NCI-H69 (cell line): ENCODE results near the gene MALT1.
"Not testable (repeated sequence)": the region's sequence is repeated elsewhere in the genome, so short reads cannot be mapped to it uniquely, and the experiment has no call there.

Experiments
- DNase-seq: peaks from one replicate; lab custom pipeline; 2025; lab: John Stamatoyannopoulos, UW

Gene MALT1

DNA sequence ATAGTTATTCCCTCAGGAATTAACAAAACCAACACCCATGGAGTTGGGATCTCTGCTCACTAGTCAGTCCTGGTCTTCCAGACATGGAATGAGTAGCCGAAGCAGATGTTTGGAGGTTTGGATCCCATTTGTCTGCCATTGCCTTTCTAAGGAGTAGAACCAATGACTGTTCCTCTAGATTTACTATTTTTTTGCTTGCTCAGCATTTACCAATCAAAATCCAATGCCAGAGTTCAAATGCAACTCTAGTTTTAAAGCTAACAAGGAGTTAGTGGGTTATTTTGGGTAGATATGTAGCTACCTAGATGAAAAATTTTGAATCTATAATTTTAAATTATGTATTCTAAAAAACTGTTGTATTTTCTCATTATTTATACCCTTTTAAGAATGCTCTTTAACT is 62.6 kb downstream of the MALT1 start:
- DNase-seq = no peak

DNA sequence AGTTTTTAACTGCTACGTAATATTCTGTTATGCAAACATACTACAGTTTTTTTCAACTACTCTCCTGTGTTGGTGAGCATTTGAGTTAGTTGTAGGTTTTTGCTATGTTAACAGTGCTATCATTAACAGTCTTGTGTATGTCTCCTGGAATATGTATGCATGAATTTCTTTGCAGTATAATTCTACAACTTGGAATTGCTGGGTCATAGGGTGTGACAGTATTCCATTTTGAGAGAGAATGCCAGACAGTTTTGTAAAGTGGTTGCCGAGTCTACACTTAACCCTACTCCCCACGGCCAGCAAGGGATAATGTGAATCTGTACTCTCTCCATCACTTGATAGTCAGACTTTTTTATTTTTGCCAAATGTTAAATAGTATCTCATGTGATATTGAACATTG is 67.1 kb downstream of the MALT1 start:
- DNase-seq = no peak

DNA sequence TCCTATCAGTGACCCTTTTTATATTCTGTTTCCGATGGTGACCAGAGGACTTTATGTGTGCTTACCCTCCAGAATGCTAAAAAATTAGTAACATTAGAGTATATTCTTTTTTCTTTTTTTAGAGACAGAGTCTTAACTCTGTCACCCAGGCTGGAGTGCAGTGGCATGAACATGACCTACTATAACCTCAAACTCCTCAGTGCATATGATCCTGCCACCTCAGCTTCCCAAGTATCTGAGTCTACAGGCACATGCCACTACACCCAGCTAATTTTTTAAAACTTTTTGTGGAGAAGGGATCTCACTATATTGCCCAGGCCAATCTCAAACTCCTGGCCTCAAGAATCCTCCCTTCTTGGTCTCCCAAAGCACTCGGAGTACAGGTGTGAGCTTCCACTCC is 74.6 kb downstream of the MALT1 start:
- no peak for DNase-seq

DNA sequence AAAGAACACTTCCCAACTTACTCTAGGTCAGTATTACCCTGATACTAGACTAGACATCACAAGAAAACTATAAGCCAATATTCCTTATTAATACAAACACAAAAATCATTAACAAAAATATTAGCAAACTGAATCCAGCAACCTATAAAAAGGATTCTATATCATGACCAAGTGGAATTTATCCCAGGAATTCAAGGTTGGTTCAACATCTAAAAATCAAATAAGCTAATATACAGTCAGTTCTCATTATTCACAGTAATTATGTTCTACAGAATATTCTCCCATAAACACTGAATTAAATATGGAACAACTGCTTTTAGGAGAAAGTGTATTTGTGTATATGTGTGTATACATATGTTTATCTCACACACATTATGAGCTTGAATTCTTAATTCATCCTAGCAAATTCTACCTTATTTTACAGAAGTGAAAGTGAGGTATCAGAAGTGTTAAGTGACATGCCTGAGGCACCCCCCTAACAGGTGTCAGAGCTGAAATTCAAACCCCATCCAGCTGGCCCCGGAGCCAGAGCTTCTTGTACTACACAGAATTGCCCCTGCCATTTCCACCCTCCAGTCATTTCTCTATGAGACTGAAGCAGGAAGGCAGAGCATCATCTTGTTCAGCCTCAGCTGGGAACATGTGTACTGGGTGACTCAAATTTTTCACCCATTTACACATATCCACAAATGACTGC is 77.8 kb downstream of the MALT1 start:
- DNase-seq = no peak

DNA sequence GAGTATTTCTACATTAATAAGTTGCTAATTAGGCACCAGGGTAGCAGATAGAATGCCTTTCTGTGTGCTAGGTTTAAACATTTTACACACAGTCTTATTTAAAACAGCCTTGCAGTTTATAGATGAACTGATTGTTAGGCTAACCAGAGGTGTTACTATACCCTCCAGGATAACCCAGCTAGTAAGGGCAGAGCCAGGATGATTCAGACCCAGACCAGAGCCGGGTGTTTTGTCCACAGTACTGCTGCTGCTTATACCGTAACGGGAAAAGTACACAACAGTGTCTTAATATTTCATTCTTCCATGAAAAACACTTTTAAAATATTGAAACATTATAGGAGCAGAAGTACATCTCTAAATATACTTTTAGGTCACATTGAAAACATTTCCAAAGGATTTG is 82.7 kb downstream of the MALT1 start:
- no peak for DNase-seq

DNA sequence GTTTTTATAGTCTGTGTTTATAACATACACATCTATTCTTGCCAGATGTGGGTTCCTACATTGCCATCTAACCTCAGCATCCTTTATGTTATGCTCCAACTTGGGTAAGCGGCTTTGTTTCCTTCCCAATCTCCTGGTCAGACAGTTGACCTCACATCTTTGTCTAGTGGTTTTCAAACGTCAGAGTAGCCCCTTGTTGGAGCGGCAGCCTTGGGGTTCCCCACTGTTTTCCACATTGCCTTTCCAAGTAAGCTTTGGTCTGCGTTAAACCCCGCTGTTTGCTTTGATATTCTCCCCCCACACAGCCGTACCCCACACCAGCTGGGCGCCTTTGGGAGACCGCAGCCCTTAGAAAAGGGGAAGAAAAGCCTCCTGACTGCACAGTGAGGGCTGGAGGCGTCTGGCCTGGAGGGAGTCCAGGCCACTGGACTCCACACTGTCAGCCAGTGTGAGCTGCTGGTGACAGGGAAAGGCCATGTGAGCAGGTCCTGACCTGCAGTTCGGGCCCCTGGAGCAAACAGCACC is 83.3 kb downstream of the MALT1 start:
- DNase-seq = no peak

DNA sequence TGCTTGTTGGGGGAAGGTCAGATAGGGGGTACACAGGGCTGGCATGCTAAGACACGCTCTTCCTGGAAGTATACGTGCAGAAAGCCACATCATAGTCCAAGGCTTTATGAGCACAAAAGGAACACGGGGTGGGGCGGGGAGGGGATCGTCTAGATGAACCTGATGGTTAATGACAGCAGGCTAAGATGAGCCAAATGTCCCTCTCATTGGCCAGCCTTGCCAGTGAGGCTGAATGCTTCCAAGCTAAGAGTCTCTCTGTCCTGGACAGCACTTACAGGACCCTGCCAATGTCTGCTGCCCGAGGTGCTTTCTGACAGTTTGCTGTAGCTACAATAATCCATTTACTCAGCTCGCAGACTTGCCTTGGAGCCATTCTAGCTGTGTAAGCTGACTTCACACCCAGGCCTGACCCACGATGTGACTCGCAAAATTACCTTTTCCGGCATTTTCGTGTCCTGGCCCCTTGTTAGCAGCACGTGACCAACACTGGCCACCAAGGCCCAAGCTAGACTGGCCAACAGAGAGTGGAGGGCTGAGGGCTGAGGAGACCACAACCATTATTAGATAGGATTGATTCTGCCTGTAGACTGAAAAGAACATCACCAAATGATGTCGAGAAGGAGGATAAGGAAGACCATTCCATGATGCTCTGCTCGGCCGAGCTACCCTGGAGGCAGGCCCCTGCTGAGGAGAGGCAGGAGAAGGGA is 84.2 kb downstream of the MALT1 start:
- peak; percentile 50 for DNase-seq

DNA sequence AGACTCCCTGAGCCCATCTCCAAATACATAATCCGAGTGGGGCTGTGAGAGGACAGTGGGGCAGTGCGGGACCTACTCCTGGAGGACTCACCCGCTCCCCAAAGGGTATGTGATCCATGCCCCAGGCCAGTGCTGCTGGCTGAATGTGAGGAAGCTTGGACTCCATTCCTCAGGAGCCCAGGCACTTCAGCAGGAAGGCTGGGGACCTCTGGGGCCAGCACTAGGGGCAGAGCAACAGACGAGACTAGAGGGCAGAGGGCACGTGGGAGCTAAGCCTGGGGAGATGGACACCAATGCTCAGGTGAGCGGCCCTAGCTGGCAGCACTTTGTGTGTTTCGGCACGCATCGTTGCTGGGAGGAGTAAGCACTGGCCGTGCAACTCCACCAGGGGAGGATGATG is 84.9 kb downstream of the MALT1 start:
- DNase-seq = no peak

DNA sequence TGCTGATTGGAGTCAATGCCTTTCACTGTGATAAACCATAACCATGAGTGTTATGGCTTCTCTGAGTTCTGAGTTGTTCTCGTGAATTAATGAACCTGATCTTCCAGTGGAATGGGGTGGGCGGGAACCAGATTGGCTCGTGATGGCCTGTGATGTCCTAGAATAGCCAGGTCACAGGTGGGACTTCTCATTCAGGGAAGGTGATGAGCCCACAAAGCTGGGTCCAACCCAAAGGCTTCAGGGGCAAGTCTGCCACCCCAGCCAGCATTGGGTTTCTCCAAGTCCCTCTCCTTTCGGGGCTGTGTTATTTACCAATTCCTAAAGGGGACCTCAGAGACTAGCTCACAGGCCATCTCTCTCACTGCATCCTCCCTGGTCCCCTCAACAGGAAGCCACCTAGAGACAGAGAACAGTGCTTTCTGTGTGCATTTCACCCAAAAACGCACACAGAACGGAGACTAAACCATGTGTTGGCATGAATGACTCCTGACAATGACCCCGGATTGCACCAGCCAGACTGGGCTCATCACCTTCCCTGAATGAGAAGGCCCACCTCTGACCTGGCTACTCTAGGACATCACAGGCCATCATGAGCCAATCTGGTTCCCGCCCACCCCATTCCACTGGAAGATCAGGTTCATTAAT is 85.5 kb downstream of the MALT1 start:
- no peak for DNase-seq

DNA sequence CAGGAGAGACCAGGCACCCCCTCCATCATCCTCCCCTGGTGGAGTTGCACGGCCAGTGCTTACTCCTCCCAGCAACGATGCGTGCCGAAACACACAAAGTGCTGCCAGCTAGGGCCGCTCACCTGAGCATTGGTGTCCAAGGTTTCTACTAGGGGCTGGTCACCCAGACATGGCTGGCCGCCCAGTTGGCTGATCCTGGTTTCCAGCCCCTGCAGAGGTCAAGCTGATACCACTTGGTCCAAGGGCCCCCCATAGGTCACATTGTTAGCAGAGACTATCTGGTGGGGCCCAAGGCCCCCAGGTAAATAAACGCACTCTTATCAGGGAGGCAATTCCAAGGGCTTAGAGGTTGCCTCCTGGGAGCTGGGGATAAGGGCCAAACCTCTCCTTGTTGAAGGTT is 86.1 kb downstream of the MALT1 start:
- DNase-seq = not testable (repeated sequence)

DNA sequence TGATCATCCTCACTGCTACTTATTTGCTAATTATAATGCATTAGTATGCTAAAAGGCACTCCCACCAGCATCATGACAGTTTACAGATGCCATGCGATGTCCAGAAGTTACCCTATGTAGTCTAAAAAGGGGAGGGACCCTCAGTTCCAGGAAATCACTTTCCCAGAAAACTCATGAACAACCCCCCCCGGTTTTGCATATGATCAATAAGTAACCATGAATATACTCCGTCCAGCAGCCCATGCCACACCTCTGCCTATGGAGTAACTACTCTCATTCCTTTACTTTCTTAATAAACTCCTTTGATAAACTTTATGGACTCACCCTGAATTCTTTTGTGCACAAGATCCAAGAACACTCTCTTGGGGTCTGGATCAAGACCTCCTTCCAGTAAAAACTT is 86.8 kb downstream of the MALT1 start:
- no peak for DNase-seq

DNA sequence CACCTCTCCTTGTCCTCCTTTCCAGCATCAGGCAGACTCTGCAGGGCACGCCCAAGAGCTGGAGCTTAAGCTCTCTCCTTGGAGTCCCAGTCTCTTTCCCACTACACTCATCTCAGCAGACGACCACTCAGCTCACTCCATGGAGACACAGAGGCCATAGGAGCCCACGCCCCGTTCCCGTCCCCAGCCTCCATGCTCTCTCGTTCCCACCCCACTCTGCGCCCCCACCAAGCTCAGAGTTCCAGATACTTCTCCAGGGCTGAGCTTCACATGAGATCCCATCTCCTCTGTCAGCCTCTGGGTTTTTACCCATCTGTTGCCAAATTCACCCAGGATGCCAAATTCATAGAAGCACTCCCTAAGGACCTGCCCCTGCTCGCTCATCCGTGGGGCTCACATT is 87.3 kb downstream of the MALT1 start:
- DNase-seq = no peak

DNA sequence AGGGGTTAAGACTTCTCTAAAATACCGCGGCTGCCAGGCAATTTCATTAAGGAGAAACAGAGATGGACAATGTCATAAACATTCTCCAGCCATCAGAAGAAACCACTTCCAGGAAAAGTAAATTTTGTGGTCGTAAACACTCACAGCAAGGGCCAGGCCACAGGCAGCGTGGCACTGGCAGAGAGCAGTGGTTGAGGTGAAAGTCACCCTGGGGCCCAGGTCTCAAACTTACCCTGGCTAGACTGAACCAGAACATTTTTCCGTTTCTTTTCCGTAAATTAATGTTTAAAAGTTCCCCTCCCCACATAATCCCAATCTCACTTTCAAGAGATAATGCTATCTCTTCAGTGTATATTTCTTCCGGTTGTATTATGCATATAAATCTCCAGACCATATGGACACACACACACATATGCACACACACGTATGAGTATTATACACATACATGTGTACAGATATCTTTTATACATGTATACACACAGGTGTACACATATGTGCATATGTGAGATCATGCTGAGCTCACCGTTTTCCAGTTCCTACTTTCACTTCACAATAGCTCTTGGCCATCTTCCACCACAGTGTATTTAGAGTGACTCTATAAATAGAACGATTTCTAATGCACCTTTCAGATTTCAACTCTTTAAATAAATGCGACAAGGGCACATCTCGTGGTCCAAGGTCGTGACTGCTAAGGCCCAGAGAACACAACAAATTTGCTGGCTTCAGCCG is 90.1 kb downstream of the MALT1 start:
- DNase-seq = no peak

DNA sequence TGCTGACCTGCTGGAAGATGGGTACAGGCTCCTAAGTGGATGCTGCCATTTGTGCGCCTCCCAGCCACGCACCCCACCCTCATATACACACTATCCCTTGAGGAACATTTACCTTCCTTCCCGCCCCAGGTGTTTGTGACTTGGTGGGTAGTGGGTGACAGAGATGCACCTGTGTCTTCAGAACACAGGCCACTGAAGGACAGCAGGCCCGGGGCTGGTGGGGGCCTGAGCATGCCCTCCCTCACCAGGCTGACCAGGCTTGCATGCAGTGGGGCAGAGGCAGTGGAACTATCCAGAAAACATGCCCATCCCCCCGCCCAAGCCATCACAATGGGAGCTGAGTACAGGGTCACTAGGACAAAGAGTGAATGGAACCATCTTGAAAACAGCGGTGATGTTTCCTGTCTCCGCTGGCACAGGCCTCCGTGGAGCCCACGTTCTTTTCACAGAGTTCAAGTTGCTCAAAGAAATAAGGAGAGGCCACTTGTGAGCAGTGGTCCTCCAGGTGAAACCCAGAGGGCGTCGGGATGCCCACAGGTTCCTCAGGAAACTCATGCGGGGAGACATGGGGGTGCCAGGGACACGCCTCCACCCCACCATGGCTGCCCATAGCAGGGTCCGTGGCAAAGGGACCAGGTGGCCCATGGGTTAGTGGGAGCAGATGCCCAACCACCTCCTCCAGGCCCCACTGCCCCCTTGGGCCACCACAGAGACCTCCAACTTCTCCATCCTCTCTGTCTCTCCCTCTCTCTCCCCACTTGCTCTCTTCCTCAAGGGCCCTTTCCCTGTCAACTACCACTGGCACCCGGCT is 90.9 kb downstream of the MALT1 start:
- no peak for DNase-seq

DNA sequence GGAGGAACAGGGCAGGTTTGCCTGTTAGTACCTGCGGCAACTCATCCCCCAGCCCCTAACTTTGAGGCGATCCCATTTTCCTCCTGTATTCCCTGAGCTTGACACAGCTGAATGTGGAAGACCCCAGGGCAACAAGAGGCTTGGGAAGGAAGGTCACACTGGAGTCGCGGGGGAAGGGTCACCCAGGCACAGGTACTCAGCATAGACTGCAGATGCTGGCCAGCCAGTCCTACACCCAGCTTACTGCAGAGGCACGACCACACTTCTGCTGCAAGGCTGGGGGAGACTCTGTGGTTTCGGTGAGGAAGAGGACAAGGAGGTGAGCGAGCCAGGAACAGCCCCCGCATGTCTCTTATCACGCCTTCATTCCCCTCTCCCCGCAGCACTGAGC is 91.5 kb downstream of the MALT1 start:
- DNase-seq = no peak

DNA sequence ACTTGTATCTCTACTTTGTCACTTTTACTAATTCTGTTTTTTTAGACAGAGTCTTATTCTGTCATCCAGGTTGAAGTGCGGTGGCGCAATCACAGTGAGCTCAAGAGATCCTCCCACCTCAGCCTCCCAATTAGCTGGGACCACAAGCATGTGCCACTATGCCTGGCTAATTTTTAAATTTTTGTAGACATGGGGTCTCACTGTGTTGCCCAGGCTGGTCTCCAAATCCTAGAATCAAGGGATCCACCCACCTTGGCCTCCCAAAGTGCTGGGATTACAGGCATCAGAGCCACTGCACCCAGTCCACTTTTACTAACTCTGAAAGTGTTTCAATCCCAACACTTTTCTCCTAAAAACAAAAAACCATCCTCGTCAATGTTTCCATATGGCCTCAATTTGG is 94.9 kb downstream of the MALT1 start:
- no peak for DNase-seq

DNA sequence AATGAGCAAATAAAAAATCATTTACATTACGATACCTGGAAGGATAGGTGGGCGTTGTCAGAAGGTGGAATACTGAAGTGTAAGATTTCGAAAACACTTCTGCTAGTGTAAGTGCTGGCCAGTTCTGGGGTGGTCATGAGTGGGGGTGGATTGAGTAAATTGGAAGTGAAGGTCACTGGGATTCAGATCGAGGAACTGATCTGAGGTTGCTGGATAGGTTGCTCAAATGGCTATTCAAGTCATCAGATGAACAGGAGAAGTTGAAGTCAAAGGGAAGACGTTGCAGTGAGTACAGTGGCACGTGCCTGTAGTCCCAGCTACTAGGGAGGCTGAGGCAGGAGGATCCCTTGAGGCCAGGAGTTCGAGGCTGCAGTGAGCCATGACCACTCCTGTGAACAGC is 95.7 kb downstream of the MALT1 start:
- DNase-seq = no peak

DNA sequence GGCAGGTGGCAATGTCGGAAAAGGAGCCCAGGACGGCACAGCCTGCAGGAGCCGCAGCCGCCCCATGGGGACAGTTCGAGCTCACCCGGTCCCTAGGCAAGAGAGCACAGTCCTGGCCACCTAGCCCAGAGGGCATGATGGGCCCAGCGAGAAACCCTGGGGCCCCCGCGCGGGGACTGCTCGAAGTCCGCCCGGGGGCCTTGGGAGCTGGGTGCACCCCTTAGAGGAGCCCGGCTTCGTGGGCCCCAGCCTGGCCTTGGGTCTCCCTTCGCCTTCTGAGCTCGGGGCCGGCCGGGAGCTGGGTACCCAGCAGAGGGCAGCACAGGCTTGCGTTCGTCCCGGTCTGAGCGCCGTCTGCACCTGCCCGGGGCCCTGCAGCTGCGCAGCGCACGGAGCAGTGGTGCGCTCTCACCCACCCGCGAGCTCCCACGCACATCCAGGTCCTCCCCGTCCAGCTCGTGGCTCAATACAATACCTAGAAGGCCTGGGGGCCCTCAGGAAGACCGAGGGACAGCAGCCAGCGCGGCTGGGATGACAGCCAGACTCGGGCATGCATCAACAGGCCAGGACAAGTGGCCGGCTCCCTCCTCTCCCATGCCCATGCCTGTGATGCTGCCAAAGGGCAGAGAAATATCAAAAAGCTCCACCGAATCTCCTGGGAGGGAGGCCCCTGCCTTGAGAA is 97.2 kb downstream of the MALT1 start:
- peak; percentile 93 for DNase-seq

DNA sequence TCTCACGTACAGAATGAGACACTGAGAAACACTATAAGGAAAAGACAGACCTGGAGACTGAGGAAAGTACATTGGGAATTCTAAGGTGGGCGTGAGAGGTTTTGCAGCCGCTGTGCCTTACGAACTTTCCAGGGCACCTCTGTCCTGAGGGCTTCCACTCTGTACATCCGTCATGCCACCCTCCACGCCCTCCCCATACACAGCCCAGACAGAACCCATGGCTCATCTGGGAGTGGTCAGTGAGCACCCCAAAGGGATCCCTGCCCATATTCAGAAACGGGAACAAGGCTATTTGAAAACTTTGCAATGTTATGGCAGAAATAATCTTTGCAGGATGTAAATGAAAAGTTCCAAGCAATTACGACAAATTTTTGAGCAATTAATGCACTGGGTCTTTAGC is 98.1 kb downstream of the MALT1 start:
- DNase-seq = no peak

DNA sequence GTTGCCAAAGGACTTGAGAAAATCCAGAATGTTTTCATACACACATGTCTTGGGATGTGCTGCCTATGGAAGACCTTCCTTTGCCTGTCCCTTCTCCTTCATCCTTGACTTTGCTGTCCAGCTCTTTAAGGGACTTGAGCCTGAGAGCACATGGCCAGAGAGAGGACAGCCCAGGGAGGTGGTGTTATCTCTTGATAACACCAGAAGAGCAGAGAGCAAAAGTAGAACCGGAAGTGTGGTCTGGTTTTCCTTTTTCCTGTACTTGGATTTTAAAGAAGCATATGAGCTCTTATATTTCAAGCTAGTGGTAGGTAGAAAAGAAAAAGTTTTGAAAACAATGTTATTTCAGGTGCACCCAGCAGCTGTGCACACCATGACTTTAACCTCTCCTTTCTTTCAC is 99.3 kb downstream of the MALT1 start:
- peak; percentile 46 for DNase-seq

DNA sequence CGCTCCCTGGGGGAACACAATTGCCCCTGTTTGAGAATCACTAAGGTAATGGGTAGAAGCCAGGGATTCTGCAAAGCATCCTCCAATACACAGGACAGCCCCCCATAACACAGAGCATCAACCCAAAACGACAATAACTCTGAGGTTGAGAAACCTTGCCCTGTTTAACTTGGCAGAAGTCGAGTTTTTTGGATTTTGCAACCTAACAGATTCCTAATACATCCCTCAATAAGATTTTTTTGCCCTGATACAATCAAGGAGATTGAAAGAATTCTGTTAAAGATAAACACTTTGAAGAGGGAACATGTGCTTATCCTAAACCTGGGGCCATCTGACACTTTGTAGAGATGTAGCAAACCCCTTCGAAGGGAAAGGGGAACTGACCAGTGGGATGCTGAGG is 100.9 kb downstream of the MALT1 start:
- no peak for DNase-seq
